GM19438 (cell line): ENCODE results near the gene SUN5.

Source experiments
- ATAC-seq: cut with Tn5 transposase; IDR thresholded peaks from one replicate; pipeline ENCODE4 v1.9.1; 2021; ENCODE audit warnings: low read depth; ENCODE audit not compliant: unreplicated experiment

Gene SUN5

DNA sequence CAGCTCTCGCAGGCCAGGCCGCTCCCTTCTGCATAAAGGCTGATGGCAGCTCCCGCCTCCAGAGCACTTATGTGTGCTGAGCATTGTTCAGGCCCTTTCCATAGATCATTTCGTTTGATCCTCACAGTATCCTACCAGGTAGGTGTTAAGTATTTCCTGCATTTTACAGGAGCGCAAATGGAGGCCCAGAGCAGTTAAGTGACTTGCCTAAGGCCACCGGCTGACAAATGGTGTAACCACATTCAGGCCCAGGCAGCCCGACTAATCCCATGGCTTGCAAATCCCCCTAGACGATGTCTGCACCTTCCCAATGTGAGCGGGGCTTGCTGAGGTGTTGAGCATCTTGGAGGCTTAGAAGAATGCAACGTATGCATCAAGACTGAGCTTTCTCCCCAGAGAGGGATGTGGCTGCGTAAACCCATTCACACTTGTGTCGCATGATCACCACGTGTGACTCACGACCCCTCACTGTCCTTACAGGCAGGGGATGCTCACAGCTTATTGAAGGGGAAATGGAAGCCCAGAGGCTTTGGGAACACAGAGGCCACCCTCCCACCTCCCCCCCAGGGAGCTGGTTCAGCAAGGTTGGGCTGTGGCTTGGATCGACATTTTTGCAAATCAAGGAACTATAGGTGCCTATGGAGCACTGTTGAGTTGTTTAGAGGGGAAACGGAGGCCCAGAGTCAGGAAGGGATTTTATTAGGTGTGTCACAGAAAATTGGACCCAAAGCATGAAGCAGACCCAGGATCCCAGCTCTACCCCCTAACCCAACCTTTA, 10.3 kb upstream of the SUN5 start:
- no peak for ATAC-seq

DNA sequence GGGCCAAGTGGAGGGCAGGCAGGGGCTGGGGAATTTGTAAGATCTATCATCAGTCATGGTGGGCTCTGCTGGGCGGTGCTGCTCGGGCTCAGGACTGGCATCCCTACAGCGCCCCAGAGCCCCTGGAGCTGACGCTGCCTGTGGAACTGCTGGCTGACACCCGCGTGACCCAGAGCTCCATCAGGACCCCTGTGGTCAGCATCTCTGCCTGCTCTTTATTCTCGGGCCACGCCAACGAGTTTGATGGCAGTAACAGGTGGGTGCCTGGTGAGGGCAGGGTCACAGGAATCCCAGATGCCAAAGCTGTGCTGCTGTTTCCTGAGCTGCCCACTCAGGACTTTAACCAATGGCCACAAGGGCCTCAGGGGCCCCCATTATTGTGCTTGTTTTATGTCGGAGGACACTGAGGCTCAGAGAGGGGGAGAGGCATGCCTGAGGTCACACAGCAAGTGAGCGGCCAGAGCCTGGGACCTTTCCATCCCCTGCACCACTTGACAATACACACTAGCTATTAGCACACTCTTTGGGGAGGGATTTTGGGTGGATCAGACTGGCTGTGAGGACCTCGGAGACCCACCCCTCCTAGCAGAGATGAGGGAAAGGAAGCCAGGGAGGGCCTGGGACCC, 9.6 kb upstream of the SUN5 start:
- ATAC-seq, result no peak

DNA sequence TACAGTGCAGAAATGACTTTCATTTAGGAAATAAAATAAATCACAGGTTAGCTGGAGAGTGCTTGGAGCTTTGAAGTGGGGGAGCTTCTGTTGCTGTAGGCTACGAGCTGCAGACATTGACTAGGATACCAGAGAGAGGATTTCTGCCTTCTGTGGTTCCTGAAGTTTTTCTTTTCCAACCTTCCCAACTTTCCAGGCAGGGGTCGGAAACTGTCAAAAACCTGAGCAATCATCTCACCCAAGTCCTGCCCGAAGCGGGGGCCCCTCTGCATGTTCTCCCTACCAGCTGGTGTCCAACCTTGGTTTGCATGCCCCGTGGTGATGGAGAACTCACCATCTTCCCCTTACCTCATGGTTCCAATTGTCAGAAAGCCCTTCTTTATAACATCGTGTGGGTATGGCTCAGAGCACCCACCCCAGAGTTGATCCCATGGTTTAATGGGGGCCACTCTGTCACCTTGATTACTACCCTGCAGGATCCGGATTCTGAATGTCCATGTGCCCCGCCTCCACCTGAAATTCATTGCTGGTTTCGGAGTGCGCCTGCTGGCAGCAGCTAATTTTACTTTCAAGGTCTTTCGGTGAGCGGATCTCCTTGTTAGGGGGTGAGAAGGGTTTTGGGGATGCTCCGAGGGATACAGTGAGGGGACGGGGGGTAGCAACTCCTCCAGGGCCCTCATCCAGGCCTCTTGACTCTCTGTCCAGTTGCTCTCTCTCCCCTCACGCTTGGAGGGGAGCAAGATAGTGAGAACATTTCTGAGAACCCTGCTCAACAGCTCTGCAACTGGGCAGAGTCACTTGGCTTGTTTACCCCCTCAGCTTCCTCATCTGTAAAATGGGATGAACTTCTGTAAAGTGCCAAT, 8.3 kb upstream of the SUN5 start:
- no peak for ATAC-seq

DNA sequence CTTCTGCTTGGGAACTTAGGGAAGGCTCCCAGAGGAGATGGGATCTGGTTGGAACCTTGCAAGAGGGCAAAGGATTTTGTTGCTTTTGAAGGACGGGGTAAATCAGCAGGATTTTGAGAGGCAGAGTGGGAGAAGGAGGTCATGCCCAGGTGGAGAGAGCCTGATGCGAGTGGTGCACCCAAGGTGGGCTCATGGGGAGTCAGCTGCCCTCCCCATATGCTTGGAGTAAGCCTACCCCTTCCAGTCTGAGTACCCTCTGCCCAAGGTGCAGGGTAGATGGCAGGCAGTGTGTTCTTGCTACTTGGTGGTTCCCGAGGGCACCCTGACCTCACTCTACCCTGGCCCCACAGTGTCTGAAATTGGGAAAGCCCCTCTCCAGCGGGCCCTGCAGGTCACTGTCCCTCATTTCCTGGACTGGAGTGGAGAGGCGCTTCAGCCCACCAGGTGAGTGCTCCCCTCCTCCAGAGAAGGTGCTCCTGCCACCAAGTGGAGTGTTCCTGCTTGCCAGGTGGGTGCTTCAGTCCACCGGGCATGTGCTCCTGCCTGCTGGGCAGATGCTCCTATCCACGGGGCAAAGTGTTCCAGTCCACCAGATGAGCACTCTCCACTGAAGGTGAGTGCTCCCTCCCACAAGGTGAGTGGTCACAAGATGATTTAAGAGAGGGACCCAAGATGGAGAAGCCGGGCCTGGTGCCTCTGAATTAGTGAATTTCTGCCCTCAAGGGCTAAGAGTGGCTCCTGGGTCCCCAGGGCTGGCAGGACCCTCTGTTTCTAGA, 6.6 kb upstream of the SUN5 start:
- no peak for ATAC-seq

DNA sequence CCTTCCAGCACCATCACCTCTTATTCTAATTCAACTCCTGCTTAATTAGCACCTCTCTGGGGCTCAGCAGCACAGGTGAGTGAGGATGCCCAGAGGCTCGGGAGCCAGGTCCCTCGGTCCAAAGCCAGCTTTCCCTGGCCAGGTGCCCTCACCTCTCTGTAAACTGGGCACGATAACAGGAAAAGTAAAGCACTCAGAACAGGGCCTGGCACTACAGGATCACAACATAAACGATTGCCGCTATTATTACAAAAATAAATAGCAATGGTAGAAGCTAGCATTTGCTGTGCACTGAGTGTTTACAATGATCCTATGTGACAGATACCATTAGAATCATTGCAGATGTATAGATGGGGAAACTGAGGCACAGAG, 5.9 kb upstream of the SUN5 start:
- no peak for ATAC-seq

DNA sequence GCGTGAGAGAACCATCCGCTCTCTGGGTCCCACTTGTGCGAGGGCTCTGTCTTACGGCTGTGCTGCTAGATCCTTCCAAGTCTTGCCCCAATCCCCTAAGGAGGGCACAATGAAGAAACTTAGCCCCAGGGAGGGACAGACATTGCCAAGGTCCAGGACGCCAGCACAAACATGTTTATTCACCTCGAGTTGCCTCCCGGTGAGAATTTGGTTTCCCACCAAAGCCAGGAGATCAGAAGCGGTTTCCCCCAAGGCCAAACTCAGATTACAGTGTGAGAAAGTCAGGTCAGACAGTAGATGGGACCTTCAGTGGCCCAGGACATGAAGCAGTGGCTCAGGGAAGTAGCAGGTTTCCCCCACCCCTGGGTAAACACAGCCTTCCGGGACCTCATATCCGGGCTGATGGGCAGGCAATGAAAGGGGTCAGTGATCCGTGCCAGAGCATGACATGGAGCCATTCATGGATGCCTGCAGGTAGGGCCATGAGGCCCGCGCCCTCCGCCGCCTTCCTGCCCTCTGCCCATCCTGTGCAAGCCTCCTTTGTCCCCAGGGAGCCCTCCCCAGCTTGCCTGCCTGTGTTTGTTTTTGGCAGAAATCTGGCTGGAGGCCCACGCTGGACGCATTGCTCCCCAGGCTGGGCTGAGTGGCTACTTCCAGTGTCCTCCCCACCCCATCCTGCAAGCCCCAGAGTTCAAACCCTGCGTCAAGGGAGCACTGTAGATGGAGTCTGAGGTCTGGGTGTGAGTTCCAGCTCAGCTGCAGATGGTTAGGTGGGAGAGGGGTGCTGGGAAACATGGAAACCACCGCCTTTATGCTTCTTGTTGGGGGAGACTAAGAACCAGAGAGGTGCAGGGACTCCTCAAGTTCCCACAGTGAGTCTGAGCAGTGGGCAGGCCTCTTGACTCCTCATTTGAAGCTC, 5.2 kb upstream of the SUN5 start:
- no peak for ATAC-seq

DNA sequence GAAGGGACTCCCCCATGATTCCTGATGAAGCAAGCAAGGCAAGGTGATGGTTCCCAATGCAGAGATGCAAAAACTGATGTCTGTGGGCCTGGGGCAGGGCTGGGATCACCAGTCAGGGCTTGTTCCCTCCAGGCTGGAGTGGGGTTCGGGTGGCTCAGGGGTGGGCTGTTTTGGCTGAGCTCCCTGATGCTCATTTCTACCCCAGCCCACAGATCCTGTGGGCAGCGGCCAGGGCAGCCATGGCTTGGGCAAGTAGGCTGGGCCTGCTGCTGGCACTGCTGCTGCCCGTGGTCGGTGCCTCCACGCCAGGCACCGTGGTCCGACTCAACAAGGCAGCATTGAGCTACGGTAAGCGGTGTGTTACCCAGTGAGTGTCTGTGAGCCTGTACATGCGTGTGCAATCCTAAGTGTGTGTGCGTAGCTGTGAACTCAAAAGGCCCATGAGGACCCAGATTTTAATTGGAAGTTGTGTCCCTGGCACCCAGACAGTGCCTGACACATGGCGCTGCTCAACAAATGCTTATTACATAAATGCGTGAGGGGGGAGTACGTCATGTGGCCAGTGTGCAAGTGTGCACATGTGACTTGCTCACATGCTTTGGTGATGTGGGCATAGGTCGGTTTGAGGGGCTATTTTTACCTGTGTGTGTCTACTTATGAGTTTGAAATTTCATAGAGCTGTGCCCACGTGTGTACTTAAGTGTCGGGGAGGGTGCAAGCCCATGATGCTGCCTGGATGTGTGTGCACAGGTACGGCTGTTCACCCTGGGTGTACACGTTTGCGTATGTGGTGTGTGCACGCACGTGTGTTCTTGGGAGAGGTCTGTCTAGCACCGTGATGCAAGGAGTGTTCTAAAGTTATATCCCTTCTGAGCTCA, 4.3 kb upstream of the SUN5 start:
- ATAC-seq, result no peak

DNA sequence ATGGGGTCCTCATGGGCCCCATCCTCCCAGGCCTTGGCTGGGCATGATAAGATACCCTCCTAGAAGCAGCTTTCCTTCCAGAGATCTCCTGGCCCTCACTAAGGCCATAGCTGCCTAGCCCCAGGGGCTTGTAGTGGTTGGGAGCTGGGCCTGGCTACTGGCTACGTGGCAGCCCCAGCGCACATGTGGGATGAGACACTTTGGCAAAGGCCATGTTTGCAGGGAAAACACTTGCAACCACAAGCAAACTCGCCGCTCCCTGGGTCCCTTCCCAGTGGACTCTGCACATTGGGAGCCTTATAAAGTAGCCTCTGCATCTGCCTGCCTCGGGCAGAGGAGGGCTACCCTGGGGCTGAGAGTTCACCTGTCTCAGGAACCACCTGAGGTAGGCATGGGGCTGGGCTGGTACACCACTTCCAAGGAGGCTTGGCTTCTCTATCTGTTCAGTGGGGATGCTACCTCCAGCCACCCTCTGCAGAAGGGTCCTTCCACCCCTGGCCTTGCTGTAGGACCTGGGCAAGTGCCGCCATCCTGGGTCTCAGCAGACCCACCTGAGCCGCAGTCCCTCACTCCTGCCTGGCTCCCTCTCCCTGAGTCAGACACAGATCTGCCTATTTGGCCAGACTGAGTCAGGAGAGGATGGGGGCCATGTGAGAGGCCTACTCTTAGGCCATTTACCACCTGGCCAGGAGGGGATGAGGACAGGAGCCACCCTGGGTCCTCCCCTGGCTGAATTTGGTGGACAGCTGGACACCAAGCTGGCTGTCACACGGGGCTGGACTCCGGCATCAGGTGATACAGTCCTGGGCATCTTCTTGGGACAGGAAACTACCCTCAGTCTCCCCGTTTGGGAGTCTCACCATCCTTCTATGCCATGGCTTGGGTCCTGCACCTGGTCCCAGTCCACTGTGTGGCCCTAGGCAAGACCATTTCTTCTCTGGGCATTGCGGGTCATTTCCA, 3.4 kb upstream of the SUN5 start, which contains the start of gene BPIFB2:
TSS of gene BPIFB2 (plus strand) at position 329 of the 960 bp plus-strand sequence. CDS start 871 bp downstream, outside the sequence.
- ATAC-seq, result no peak

DNA sequence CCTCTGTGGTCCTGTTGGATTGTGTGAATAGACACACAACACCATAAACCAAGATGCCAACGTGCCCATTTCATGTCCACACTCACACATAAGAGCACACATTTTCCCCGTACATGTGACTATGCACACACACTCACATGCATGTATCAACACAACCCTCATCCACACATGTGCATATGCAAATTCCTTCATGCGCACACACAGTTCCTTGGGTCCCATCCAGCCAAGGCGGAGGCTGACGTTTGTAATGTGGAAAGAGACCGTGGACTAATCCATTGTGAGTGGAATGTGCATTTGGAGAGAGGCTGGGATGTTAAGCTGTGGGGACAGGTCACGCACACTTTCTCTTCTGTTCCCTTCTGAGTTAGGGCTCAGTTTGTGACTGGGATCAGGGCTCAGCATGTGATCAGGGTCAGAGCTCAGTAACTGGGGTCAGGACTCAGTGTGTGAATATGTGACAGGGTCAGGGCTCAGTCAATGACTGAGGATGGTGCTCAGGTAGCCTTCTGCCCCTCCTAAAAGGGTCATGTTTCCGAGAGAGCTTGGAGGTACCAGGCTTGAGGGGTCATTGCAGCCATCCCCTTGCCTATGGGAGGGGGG, 2.6 kb upstream of the SUN5 start:
- no peak for ATAC-seq

DNA sequence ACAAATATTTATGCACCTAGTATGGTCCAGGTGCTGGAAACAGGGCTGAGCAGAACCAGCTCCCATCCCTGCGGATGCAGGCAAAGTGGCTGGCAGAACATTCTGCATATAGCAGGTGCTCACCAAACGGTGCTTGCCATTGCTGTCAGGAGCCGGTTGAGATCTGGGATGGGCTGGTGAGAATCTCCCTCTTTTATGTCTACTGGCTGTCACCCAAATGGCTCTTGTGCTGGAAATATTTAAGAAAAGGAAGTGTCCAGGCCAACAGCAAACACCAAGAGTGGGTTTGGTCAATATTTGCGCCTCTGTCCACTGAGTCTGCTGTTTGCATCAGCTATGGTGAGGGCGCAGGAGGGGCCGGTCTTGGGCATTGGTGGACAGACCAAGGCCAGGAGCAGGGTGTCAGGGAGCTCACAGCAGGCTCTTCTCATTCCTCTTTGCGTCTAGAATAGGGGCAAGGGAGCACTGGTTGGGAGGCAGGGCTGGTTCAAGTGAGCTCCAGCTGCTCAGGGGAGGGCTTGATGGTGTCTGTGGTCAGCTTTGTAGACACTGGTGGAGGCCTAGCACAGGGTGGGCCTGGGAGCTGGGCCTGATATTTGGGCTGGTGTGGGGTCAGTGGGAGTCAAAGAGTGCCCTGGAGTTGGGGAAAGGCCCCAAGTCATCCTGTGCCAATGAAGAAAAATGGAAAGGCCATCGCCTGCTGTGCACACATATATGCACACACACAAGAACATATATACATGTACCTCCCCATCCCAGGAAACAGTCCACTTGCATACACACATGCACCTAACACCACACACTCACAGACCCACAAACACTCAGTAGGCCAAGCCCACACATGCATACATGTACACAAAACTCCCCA, 1.9 kb upstream of the SUN5 start:
- no peak for ATAC-seq

DNA sequence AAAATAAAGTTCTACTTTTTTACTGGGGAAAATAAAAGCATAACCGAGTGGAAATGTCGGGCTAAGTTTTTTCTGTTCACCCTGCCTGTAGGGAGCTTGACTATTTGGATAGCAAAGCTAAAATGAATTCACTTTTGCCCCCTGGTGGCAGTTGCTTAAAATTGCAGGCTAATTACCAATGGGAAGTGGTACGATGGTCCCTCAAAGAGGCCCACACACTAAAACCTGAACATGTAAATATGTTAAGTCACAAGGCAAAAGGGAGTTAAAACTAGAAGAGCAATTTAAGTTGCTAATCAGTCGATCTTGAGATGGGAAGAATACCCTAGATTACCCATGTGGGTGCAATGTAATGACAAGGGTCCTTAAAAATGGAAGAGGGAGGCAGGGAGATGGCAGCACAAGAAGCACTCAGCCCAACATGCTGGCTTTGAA, 916 bp upstream of the SUN5 start:
- no peak for ATAC-seq

DNA sequence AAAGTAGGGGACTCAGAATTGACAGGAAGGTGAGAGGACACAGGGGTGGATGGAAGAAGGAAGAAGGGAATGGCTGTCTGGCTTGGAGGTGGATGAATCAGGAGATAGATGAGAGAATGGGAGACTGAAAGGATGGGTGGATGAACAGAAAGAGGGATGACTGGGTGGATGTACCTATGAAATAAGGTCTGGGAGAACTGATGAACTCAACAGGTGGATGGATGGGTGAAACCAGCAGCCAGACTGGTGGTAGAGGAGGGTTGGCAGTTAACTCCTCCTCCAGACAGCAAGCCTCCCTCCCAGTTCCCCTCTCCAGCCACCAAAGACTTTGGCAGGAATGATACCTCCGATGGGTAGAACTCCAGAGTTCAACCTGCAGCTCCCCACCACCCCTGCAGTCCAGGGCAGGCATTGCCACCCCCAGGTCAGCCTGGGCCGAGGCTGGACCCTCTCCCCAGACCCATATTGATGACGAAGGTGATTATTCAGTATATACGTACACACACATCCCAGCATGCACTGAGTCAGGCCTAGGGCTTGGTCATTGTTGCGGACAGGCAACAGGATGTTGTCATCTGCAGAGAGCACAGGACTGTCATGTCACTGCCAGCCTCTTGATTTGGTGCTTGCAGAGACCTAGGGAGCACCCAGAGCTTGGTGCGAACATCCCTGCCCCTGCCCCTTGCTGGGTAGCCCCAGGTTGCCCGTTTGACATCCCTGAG, 2.0 kb downstream of the SUN5 start:
- ATAC-seq, result no peak

DNA sequence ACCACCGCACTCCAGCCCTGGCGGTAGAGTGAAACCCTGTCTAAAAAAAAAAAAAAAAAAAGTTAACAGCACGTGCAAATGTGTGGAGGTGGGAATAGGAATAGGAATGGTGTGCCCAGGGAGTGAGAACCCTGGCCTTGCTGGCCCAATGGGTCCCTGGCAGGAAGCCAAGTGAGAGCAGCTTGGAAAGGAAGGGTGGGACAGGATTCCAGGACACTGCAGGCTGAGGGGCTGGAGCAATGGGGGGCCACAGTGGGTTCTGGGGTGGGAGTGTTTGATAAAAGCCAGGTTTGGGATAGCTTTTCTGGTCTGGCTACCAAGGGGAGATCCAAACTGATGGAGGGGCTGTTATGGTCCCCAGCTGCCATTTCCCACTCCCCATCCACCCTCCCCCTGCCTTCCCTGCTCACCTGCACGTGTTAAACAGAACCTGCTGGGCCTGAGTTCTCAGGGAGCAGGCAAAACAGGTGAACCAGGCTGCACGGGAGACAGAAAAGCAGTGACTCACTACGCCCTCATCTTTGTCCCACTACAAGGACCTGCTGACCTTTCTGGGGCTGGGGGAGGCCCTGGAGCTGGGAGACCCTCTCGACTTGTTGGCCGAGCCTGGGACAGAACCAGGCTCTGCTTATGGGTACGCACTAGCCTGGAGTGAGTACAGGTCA, 3.3 kb downstream of the SUN5 start:
- no peak for ATAC-seq

DNA sequence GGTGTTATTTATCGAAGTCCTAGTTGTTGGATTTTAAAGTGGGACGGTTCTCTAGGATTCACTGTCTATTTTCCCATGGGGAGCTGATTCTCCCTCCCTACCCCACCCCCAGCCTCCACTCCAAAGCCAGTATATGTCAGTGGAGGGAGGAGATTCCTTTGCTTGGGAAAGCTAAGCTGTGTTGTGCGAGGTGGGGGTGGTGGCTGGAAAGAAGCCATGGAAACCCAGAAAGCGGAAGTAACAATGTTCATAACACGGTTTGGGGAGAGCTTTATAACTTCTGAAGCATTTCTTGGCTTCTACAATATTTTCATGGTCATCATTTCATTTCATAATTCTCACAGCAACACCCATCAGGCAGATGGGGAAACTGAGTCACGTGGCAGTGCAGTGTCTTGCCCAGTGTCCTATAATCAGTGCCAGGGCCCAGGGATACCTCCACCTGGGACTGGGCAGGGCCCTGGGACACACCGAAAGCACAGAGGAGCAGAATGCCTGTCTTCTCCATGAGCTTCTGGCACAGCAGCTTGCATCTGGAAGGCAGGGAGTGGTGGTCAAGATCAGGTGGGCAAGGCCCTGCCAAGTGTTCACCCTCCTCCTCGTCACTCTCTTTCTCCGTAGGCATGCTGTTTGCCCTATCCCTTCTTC, 4.5 kb downstream of the SUN5 start:
- no peak for ATAC-seq
